SK-N-SH (cell line): ENCODE results near the gene KCTD4.

Experiments
- CTCF ChIP-seq: fragments of 200-600 bp; sonication (generic); IDR thresholded peaks from 2 replicates; pipeline ENCODE4 v1.6.1; 2017; ENCODE audit warnings: antibody characterized with exemption, mild to moderate bottlenecking, moderate library complexity
- JUND ChIP-seq: IDR thresholded peaks from 2 replicates; pipeline ENCODE4 v1.4.0; 2012
- MXI1 ChIP-seq: IDR thresholded peaks from 2 replicates; pipeline ENCODE4 v1.6.1; 2012; ENCODE audit warnings: mild to moderate bottlenecking, low read depth, low read length, improper control_type of control experiment

- TF ChIP-seq CTCF (no peak), MXI1 (no peak), JUND (no peak)
These were observed 19.9 kb downstream of the KCTD4 start for GRCh38 chr13:45180713-45181601.
